Measurements from ENCODE around the gene RAB8A.

DNA sequence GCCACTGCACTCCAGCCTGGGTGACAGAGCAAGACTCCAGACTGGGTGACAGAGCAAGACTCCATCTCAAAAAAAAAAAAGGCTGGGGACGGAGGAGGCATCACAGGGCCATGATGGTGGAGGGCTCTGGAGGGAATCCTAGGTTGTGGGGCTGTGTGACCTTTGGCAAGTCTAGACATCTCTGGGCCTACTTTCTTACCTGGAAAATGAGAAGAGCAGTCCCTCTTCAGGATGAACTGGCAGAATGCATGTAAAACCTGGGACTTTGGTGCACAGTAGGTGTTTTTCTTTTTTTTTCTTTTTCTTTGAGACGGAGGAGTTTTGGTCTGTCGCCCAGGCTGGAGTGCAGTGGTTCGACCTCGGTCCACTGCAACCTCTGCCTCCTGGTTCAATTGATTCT is 48.0 kb downstream of the RAB8A start:
- TF ChIP-seq, protein P1, sequence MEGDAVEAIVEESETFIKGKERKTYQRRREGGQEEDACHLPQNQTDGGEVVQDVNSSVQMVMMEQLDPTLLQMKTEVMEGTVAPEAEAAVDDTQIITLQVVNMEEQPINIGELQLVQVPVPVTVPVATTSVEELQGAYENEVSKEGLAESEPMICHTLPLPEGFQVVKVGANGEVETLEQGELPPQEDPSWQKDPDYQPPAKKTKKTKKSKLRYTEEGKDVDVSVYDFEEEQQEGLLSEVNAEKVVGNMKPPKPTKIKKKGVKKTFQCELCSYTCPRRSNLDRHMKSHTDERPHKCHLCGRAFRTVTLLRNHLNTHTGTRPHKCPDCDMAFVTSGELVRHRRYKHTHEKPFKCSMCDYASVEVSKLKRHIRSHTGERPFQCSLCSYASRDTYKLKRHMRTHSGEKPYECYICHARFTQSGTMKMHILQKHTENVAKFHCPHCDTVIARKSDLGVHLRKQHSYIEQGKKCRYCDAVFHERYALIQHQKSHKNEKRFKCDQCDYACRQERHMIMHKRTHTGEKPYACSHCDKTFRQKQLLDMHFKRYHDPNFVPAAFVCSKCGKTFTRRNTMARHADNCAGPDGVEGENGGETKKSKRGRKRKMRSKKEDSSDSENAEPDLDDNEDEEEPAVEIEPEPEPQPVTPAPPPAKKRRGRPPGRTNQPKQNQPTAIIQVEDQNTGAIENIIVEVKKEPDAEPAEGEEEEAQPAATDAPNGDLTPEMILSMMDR (conservative IDR thresholded peaks at IDR 0.05; ENCODE audit: low read depth, low read length), result no peak
- no peak for TF ChIP-seq EZH2 (IDR thresholded peaks at IDR 0.05; ENCODE audit: borderline replicate concordance, low read depth, low read length, poor library complexity, severe bottlenecking)

Measured in A673 (cell line).